Spleen (tissue), 7 donors: ENCODE results near the gene IDUA.

ENCODE experiments used
- CTCF ChIP-seq, 11 experiments: fragments of 200-600 bp in 7 of 11; fragments of 450-650 bp in 4 of 11; sonication (generic) in 4 of 11; IDR thresholded peaks in 8 of 11; conservative IDR thresholded peaks in 3 of 11; 1 replicate in 7 of 11; 2 replicates in 4 of 11; pipeline versions ENCODE4 v1.4.0 to v1.8.0; 2016 to 2021; ENCODE audit warnings: antibody characterized with exemption in 11 of 11, inconsistent platforms in 4 of 11, mild to moderate bottlenecking in 1 of 11
- POLR2A ChIP-seq, 3 donors: fragments of 450-650 bp; IDR thresholded peaks; one replicate each; pipeline ENCODE4 v1.5.1; 2017; ENCODE audit warnings: antibody characterized with exemption in 3 of 3, mild to moderate bottlenecking in 1 of 3
- donor health status: DM: no; HTN: no; CAD: no; lungs with moderate emphysema.
- donor health status: DM: no; HTN: no; CAD: no.
- donor health status: DM: no; HTN: no; CAD: no.

GRCh38 chr4:1045193-1045594, 58.4 kb downstream of the IDUA start:
- TF ChIP-seq CTCF (IDR thresholded peaks at IDR 0.05 in 8 of 11, conservative IDR thresholded peaks at IDR 0.05 in 3 of 11) (no peak), POLR2A (IDR thresholded peaks at IDR 0.05) (no peak)
